B cell (primary cell): Measurements from ENCODE around the gene TXNDC5. TPM values are rescaled to one million over a fixed set of nuclear protein-coding genes. Genes with fewer than 3 reads are reported as not detected.

ENCODE experiments used
- ATAC-seq: fragments of 200-7000 bp; cut with Tn5 transposase; one replicate; pipeline ENCODE4 v1.10.0; 2021; ENCODE audit warnings: low read depth, mild to moderate bottlenecking, moderate number of reproducible peaks, moderate library complexity
- CTCF ChIA-PET: fragments of 350-600 bp; sonication (Branson Sonifier 250); formaldehyde crosslinking; loops from one replicate; lab custom pipeline; 2021; ENCODE audit warnings: antibody characterized with exemption, inconsistent platforms; lab: Charles Lee
- POLR2A ChIA-PET: fragments of 350-600 bp; sonication (Branson Sonifier 250); formaldehyde crosslinking; loops from one replicate; lab custom pipeline; 2021; ENCODE audit warnings: antibody characterized with exemption; lab: Charles Lee
- DNase-seq: peaks from one replicate; pipeline ENCODE4 v3.0.0; 2013
- H2AFZ ChIP-seq: 2 replicates; pipeline ENCODE4 v1.6.1; 2012; ENCODE audit warnings: mild to moderate bottlenecking, low read depth, low read length; ENCODE audit not compliant: insufficient read depth, poor library complexity, severe bottlenecking
- H3K27ac ChIP-seq, 2 donors: 1 replicate in 1 of 2; 2 replicates in 1 of 2; pipeline ENCODE4 v1.5.1; 2012 to 2013; ENCODE audit warnings: low read length in 2 of 2, mild to moderate bottlenecking in 2 of 2, moderate library complexity in 1 of 2
- H3K27me3 ChIP-seq, 4 experiments: fragments of 200-600 bp in 1 of 4; sonication (generic) in 1 of 4; replicated peaks in 1 of 4; 1 replicate in 2 of 4; 2 replicates in 2 of 4; pipeline versions ENCODE4 v1.6.1 to v1.7.0; 2013 to 2016; ENCODE audit warnings: low read length in 3 of 4, mild to moderate bottlenecking in 2 of 4, mixed read lengths in 1 of 4, moderate library complexity in 1 of 4; ENCODE audit not compliant: insufficient read depth in 4 of 4, control insufficient read depth in 3 of 4; ENCODE audit errors: control extremely low read depth in 1 of 4
- H3K36me3 ChIP-seq, 2 experiments: replicated peaks in 1 of 2; 1 replicate in 1 of 2; 2 replicates in 1 of 2; pipeline versions ENCODE4 v1.6.1 to v1.7.1; 2013; ENCODE audit warnings: low read length in 1 of 2; ENCODE audit not compliant: insufficient read depth in 2 of 2, control insufficient read depth in 1 of 2; ENCODE audit errors: control extremely low read depth in 1 of 2, extremely low read depth in 1 of 2
- H3K4me1 ChIP-seq, 2 donors: fragments of 200-600 bp in 1 of 2; sonication (generic) in 1 of 2; 1 replicate in 1 of 2; 2 replicates in 1 of 2; pipeline versions ENCODE4 v1.5.1 to v1.6.1; 2013 to 2017; ENCODE audit warnings: low read length in 2 of 2; ENCODE audit not compliant: control insufficient read depth in 2 of 2, insufficient read depth in 2 of 2
- H3K4me2 ChIP-seq: replicated peaks from 2 replicates; pipeline ENCODE3; 2012; ENCODE audit warnings: mild to moderate bottlenecking, low read depth, low read length; ENCODE audit not compliant: poor library complexity, severe bottlenecking
- H3K4me3 ChIP-seq, 5 experiments: fragments of 200-600 bp in 1 of 5; sonication (generic) in 1 of 5; 1 replicate in 3 of 5; 2 replicates in 2 of 5; pipeline versions ENCODE4 v1.5.1 to v1.7.0; 2011 to 2016; ENCODE audit warnings: low read length in 4 of 5, mild to moderate bottlenecking in 4 of 5, low read depth in 2 of 5, control low read depth in 1 of 5, moderate library complexity in 1 of 5; ENCODE audit not compliant: insufficient read depth in 1 of 5; ENCODE audit errors: control extremely low read depth in 1 of 5, extremely low read depth in 1 of 5
- H3K79me2 ChIP-seq: fragments of 200-600 bp; sonication (generic); one replicate; pipeline ENCODE4 v1.6.0; 2016; ENCODE audit warnings: low read length; ENCODE audit not compliant: control insufficient read depth, insufficient read depth
- H3K9ac ChIP-seq: fragments of 200-600 bp; sonication (generic); 2 replicates; pipeline ENCODE4 v1.6.1; 2017; ENCODE audit warnings: mild to moderate bottlenecking, low read length, moderate library complexity
- H3K9me3 ChIP-seq, 3 donors: one replicate each; pipeline versions ENCODE4 v1.6.1 to v1.7.1; 2013; ENCODE audit warnings: low read length in 2 of 3; ENCODE audit not compliant: control insufficient read depth in 2 of 3, insufficient read depth in 1 of 3; ENCODE audit errors: control extremely low read depth in 1 of 3
- H4K20me1 ChIP-seq: 2 replicates; pipeline ENCODE4 v1.6.0; 2012; ENCODE audit warnings: mild to moderate bottlenecking, low read length; ENCODE audit not compliant: insufficient read depth, control insufficient read depth, poor library complexity, severe bottlenecking
- H3K27ac Mint-ChIP-seq: one replicate; pipeline ENCODE4 v1.8.0; 2021; ENCODE audit warnings: mixed read lengths
- H3K27me3 Mint-ChIP-seq: one replicate; pipeline ENCODE4 v1.8.0; 2021; ENCODE audit warnings: mixed read lengths
- H3K4me1 Mint-ChIP-seq: one replicate; pipeline ENCODE4 v1.8.0; 2021; ENCODE audit warnings: mixed read lengths
- H3K4me3 Mint-ChIP-seq: one replicate; pipeline ENCODE4 v1.8.0; 2021; ENCODE audit warnings: mixed read lengths
- H3K9me3 Mint-ChIP-seq: one replicate; pipeline ENCODE4 v1.8.0; 2022; ENCODE audit warnings: mixed read lengths; ENCODE audit not compliant: insufficient read depth
- EZH2 ChIP-seq: IDR thresholded peaks from 2 replicates; pipeline ENCODE4 v1.6.1; 2012; ENCODE audit warnings: borderline replicate concordance, low read depth, mild to moderate bottlenecking, moderate library complexity, low read length; ENCODE audit not compliant: insufficient read depth, poor library complexity, severe bottlenecking
- WGBS: methylation state at CpG from one replicate; pipeline ENCODE4 v1.1.5; 2013; ENCODE audit warnings: missing lambda C conversion rate; ENCODE audit not compliant: insufficient coverage; 5-methylcytosine and 5-hydroxymethylcytosine counted together
- intact Hi-C: fragments of 100-400 bp; cut with micrococcal nuclease; formaldehyde crosslinking; loops from one replicate; pipeline ENCODE4 v1.10.0; 2022
- polyA plus RNA-seq: library from polyadenylated mRNA; depleted of rRNA; stranded (reverse); fragments of >200 nt; gene quantifications from 2 replicates; pipeline ENCODE4 v1.2.3, GENCODE V29; 2012
- total RNA-seq, 2 donors: library from RNA; stranded (reverse); fragments of 120-200 nt in 1 of 2; gene quantifications; 1 replicate in 1 of 2; 2 replicates in 1 of 2; pipeline versions ENCODE4 v1.2.3 to v1.2.4, GENCODE V29; 2013 to 2022
- TF ChIP-seq, protein P1 (sequence below): fragments of 200-600 bp; IDR thresholded peaks from one replicate; pipeline ENCODE4 v1.8.0; 2022; ENCODE audit warnings: antibody characterized with exemption, mild to moderate bottlenecking

The TXNDC5 gene
- total and polyA plus RNA-seq, 2 donors (not counting 1 experiment from before 2014, with no cell fraction given), result 62.6 to 91.9 TPM

DNA sequence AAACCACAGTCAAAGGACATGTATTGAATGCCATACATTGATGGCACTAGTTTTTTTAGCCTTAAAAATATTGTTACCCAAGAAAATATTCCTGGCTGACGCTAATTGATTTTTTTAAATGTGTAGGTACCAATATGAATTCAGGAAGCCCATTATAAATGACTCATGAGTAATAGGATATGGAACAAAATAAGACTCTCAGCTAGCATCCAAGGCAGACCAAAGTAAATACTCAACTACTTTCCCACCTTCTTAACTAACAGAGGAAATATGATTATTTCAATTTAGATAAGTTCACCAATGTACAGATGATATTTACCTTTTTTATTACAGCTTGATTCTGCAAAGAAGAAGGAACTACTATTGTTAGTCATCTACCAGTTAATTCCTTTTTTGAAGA, 43.2 kb upstream of the TXNDC5 start:
- Histone ChIP-seq H3K36me3 (no peaks in the 10 kb centered on the region), H3K4me2 (no peak overlapping the region), H3K79me2 (no peaks in the 10 kb centered on the region), H2AFZ (no peak overlapping the region), H3K9me3 (peaks cover 0 to 4% (median 0%) of the 10 kb centered on the region in 3 donors), H3K4me1 (no peaks in the 10 kb centered on the region), H3K27me3 (no peaks in the 10 kb centered on the region), H3K4me3 (no peak overlapping the region), H3K27ac (no peak overlapping the region), H3K9ac (no peak overlapping the region), H4K20me1 (no peaks in the 10 kb centered on the region)
- H3K4me3 Mint-ChIP-seq, result no peak overlapping the region
- DNase-seq (no peak), ATAC-seq (no peak)
- no CpG with 5 or more reads among the region's 1 CpG for WGBS
- ChIA-PET POLR2A (no interaction called here), CTCF (no interaction called here)
- no peaks in the 10 kb centered on the region for H3K9me3 Mint-ChIP-seq
- intact Hi-C loops, result no loop called here
- no peaks in the 10 kb centered on the region for H3K4me1 Mint-ChIP-seq
- no peak overlapping the region for H3K27ac Mint-ChIP-seq
- TF ChIP-seq EZH2, result no peak
- TF ChIP-seq, protein P1, sequence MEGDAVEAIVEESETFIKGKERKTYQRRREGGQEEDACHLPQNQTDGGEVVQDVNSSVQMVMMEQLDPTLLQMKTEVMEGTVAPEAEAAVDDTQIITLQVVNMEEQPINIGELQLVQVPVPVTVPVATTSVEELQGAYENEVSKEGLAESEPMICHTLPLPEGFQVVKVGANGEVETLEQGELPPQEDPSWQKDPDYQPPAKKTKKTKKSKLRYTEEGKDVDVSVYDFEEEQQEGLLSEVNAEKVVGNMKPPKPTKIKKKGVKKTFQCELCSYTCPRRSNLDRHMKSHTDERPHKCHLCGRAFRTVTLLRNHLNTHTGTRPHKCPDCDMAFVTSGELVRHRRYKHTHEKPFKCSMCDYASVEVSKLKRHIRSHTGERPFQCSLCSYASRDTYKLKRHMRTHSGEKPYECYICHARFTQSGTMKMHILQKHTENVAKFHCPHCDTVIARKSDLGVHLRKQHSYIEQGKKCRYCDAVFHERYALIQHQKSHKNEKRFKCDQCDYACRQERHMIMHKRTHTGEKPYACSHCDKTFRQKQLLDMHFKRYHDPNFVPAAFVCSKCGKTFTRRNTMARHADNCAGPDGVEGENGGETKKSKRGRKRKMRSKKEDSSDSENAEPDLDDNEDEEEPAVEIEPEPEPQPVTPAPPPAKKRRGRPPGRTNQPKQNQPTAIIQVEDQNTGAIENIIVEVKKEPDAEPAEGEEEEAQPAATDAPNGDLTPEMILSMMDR, result no peak
- peaks cover 9% of the 10 kb centered on the region for H3K27me3 Mint-ChIP-seq

DNA sequence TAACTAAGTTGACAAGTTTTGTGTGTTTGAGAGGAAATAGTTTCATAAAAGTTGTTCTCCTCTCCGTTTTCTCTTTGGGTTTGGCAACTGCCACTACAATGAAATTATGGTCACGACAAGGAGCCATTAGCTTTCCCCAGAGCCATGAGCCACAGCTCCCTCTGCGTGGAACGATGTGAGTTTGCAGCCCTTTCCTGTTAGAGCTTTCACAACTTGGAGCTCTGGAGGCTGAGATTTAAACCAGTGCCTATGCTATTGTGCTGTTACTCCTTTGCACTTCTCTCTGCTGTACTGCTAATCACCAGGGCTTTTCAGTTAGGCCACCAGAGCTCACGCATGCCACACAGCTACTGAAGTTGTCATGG, 29.3 kb upstream of the TXNDC5 start:
- H3K4me3 Mint-ChIP-seq, result peak overlapping the region; percentile 53

More for the DNA sequence above, 29.3 kb upstream of the TXNDC5 start:
- H3K27me3 Mint-ChIP-seq, result no peaks in the 10 kb centered on the region
- Histone ChIP-seq H3K9ac (no peak overlapping the region), H3K36me3 (no peaks in the 10 kb centered on the region), H2AFZ (peak overlapping the region; percentile 10), H3K27ac (peak overlapping the region in 1 of 2 donors; percentile 28), H3K9me3 (peaks cover 0 to 3% (median 0%) of the 10 kb centered on the region in 3 donors), H3K79me2 (no peaks in the 10 kb centered on the region), H3K4me1 (peaks cover 24 to 32% of the 10 kb centered on the region in 2 donors), H4K20me1 (no peaks in the 10 kb centered on the region), H3K27me3 (no peaks in the 10 kb centered on the region), H3K4me2 (peak overlapping the region; percentile 7), H3K4me3 (no peak overlapping the region)
- WGBS, result 35% methylated on average over 5 of the region's 5 CpGs
- ChIA-PET CTCF (interaction anchor here (0.8 to 2.4 kb wide), 3 partner anchors 34 to 217 kb away, joined by 3 to 8 read pairs (median 8); no protein-coding TSS in a partner anchor), POLR2A (interaction anchor here (0.6 kb wide), 1 partner anchor 18 kb away, joined by 4 read pairs; no protein-coding TSS in a partner anchor)
- no peaks in the 10 kb centered on the region for H3K9me3 Mint-ChIP-seq
- no peak for DNase-seq
- peak; percentile 29 for ATAC-seq
- TF ChIP-seq, protein P1, result no peak
- TF ChIP-seq EZH2, result no peak
- peak overlapping the region; percentile 80 for H3K27ac Mint-ChIP-seq
- intact Hi-C loops, result loop anchor here (2.0 kb wide), 1 partner anchor 29 kb away; the partner anchor contains the start of gene TXNDC5
- H3K4me1 Mint-ChIP-seq, result peaks cover 28% of the 10 kb centered on the region
